HEK293T (cell line): Measurements from ENCODE around the gene RNU1-3.

Experiments
- BHLHE40 ChIP-seq: fragments of 450-650 bp; IDR thresholded peaks from 2 replicates; pipeline ENCODE4 v1.6.1; 2016; ENCODE audit warnings: mild to moderate bottlenecking, moderate library complexity, borderline replicate concordance
- ELF4 ChIP-seq: fragments of 450-650 bp; IDR thresholded peaks from 2 replicates; pipeline ENCODE4 v1.6.1; 2017; ENCODE audit warnings: antibody characterized with exemption
- FOXA1 ChIP-seq: fragments of 450-650 bp; IDR thresholded peaks from 2 replicates; pipeline ENCODE4 v1.6.1; 2016; ENCODE audit warnings: mild to moderate bottlenecking
- FOXK2 ChIP-seq: fragments of 450-650 bp; IDR thresholded peaks from 2 replicates; pipeline ENCODE4 v1.6.1; 2016; ENCODE audit warnings: mild to moderate bottlenecking
- FOXM1 ChIP-seq: fragments of 450-650 bp; IDR thresholded peaks from 2 replicates; pipeline ENCODE4 v1.6.1; 2017; ENCODE audit warnings: mild to moderate bottlenecking, borderline replicate concordance
- HDGF ChIP-seq: fragments of 450-650 bp; IDR thresholded peaks from 2 replicates; pipeline ENCODE4 v1.6.1; 2017; ENCODE audit warnings: antibody characterized with exemption, borderline replicate concordance
- L3MBTL2 ChIP-seq: fragments of 450-650 bp; conservative IDR thresholded peaks from 2 replicates; pipeline ENCODE4 v1.6.1; 2016; ENCODE audit warnings: mild to moderate bottlenecking
- NFRKB ChIP-seq: fragments of 450-650 bp; IDR thresholded peaks from 2 replicates; pipeline ENCODE4 v1.6.1; 2016; ENCODE audit warnings: mild to moderate bottlenecking, moderate library complexity
- SP1 ChIP-seq: fragments of 450-650 bp; IDR thresholded peaks from 2 replicates; pipeline ENCODE4 v1.6.1; 2017
- SUZ12 ChIP-seq: fragments of 450-650 bp; IDR thresholded peaks from 2 replicates; pipeline ENCODE4 v1.6.1; 2016; ENCODE audit warnings: mild to moderate bottlenecking
- TARDBP ChIP-seq: fragments of 450-650 bp; IDR thresholded peaks from 2 replicates; pipeline ENCODE4 v1.6.1; 2016
- TF ChIP-seq, protein P1 (sequence below): fragments of 450-650 bp; IDR thresholded peaks from 2 replicates; pipeline ENCODE4 v1.6.1; 2016

- no peak for TF ChIP-seq BHLHE40
- no peak for TF ChIP-seq FOXM1
- TF ChIP-seq, protein P1, sequence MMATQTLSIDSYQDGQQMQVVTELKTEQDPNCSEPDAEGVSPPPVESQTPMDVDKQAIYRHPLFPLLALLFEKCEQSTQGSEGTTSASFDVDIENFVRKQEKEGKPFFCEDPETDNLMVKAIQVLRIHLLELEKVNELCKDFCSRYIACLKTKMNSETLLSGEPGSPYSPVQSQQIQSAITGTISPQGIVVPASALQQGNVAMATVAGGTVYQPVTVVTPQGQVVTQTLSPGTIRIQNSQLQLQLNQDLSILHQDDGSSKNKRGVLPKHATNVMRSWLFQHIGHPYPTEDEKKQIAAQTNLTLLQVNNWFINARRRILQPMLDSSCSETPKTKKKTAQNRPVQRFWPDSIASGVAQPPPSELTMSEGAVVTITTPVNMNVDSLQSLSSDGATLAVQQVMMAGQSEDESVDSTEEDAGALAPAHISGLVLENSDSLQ, result no peak
- no peak for TF ChIP-seq ELF4
- no peak for TF ChIP-seq L3MBTL2
- no peak for TF ChIP-seq FOXA1
- TF ChIP-seq SUZ12, result no peak
- no peak for TF ChIP-seq HDGF
- no peak for TF ChIP-seq SP1
- no peak for TF ChIP-seq NFRKB
- no peak for TF ChIP-seq TARDBP
- no peak for TF ChIP-seq FOXK2
Measured at GRCh38 chr1:16631248-16632043, 35.3 kb downstream of the RNU1-3 start.
